GM21515 (cell line): Measurements from ENCODE around the gene EFEMP2.
"Not testable (repeated sequence)": the region's sequence is repeated elsewhere in the genome, so short reads cannot be mapped to it uniquely, and the experiment has no call there.

Source experiments
- ATAC-seq: cut with Tn5 transposase; IDR thresholded peaks from one replicate; pipeline ENCODE4 v1.9.1; 2021; ENCODE audit not compliant: unreplicated experiment

The EFEMP2 gene

GRCh38 chr11:65856689-65857499, 15.7 kb downstream of the EFEMP2 start:
- ATAC-seq = no peak

DNA sequence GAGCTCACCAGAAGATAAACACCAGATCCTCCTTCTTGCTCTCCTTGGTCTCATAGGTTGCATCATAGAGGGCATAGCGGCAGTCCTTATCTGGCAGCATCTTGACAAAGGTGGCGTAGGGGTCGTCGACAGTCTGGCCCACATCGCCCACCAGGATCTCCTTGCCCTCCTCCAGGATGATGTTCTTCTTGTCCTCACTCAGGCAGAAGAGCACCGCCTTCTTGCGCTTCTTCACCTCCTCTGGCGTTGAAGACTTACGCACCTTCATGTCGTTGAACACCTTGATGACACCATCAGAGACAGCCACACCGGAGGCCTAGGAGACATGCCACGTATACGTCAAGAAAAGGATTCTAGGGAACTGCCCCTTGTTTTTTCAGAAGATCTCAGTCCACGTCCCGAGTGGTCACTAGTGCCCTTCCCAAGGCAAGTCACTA, 16.7 kb downstream of the EFEMP2 start:
- no peak for ATAC-seq

DNA sequence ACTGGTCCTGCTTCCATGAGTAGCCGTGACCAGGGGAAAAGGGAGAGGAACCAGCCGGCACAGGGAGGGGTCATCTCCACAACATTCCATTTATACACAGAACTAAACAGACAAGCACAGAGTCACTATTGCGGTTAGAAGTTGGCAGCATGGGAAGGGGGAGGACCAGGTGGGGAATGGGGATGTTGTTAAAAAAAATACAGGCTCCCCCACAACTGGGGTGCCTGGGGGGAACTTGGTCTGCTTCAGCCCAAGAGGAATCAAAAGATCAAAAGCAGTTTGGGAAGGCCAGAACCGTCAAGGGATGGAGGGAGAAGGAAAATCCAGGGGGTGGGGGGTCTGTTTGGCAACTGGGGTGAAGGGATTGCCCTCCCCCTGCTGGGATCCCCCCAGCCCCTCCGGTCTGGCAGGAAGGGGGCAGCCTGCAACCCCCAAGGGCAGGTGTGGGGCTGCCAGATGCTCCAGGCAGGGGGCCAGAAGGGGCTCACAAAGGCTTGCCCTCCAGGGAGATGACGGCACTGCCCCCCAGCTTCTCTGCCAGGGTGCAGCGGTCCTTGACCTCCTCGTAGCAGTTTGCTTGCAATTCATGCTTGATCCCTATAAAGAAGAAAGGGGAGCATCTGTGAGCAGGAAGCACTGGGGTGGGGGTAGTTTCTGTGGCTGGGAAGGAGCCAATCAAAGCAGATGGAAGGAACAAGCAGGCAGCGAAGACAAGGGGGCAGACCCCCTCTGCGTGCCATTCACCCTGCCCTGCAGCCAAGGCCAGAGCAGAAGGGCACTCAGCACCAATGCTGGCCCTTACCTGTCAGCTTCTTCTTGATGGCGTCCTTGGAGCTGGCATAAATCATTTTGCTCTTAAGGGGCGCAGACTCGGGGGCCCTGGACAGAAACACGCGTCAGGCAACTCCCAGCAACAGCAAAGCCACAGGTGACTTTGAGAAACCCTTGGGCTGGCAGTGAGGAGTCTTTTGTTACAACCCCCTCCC, 17.5 kb downstream of the EFEMP2 start:
- no peak for ATAC-seq

- no peak for ATAC-seq
Observed at GRCh38 chr11:65854161-65854592, 18.4 kb downstream of the EFEMP2 start.

- ATAC-seq = no peak
Observed at GRCh38 chr11:65853246-65853979, 19.2 kb downstream of the EFEMP2 start.

DNA sequence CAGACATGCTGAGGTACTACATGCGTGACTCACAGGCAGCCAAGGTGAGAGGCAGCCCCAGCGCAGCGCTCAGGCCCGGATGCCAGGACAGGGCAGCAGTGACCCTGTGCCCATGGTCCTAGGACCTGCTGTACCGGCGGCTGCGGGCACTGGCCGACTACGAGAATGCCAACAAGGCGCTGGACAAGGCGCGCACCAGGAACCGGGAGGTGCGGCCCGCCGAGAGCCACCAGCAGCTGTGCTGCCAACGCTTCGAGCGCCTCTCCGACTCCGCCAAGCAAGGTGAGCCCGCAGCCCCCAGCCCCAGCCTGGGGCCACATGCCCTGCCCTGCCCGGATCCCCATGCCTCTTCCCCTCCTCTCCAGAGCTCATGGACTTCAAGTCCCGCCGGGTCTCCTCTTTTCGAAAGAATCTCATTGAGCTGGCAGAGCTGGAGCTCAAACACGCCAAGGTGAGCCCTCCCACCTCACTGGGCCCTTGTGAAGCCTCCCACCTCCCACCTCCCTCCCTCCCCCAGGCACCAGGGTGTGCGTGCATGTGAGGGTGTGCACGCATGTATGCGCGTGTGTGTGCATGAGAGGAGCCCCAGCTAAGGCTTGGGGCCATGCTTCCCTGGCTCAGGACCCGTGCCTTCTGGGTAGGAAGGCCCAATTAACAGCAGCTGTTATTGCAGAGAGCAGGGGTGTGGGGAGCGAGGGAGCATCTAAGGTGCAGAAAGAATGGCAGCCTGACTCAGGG, 19.9 kb downstream of the EFEMP2 start:
- no peak for ATAC-seq

DNA sequence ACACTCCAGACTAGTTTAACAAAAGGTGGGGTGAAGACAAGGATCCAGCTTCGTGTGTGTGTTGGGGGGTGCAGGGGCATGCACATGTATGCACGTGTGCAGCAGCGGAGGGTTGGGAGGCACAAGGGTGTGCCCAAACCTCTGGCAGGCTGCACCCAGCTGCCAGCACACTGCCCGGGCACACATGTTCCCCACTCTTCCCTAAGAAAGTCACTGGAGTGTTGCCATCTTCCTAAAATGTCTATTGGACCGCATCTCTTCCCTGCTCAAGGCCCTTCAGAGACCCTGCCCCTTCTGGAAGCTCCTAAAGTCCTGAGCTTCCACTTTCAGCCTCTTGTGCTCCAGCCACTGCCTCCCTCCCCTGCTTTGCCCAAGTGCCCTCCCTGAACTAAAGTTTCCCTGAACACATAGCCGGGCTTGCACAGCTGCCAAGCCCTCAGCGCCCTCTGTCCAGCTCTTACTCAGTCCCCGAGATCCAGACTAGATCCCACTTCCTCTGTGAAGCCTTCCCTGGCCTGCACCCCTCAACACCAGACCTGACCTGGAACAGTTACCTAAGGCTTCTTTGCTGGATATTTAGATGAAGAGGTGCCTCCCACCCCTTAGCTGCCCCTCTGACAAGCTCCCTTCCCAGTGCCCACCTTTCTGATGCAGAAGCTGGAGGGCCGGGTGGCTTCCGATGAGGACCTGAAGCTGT, 20.6 kb downstream of the EFEMP2 start:
- no peak for ATAC-seq

- ATAC-seq = no peak
Observed at GRCh38 chr11:65851083-65851579, 21.5 kb downstream of the EFEMP2 start.

GRCh38 chr11:65850217-65851082, 22.1 kb downstream of the EFEMP2 start:
- ATAC-seq = no peak

GRCh38 chr11:65849771-65850216, 22.8 kb downstream of the EFEMP2 start:
- no peak for ATAC-seq

GRCh38 chr11:65849366-65849765, 23.2 kb downstream of the EFEMP2 start:
- ATAC-seq = no peak

DNA sequence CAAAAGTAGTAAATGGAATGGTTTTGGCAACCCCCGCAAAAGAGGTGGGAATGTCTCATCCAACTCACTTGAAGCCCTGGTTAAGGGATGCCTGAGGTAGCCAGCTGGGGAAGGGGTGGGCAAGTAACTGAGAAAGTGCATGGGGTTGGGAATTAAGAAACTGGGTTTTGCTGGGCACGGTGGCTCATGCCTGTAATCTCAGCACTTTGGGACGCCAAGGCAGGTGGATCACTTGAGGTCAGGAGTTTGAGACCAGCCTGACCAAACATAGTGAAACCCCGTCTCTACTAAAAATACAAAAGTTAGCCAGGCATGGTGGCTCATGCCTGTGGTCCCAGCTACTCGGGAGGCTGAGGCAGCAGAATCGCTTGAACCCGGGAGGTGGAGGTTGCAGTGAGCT, 23.9 kb downstream of the EFEMP2 start:
- not testable (repeated sequence) for ATAC-seq

DNA sequence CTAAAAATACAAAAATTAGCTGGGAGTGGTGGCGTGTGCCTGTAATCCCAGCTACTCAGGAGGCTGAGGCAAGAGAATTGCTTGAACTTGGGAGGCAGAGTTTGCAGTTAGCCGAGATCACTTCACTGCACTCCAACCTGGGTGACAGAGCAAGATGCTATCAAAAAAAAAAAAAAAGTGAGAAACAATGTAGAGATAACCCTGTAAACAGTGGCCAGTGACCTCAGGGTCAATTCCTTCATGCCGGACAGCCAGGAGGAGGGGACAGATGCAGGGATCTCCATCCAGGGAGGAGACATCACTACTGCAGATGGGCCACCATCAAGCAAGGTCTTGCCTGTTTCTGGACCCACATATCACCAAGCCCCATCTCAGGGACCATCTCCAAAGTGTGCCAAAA, 24.9 kb downstream of the EFEMP2 start:
- no peak for ATAC-seq

- no peak for ATAC-seq
Observed at GRCh38 chr11:65844231-65844872, 28.2 kb downstream of the EFEMP2 start.

GRCh38 chr11:65843811-65844210, 28.8 kb downstream of the EFEMP2 start:
- ATAC-seq = no peak

DNA sequence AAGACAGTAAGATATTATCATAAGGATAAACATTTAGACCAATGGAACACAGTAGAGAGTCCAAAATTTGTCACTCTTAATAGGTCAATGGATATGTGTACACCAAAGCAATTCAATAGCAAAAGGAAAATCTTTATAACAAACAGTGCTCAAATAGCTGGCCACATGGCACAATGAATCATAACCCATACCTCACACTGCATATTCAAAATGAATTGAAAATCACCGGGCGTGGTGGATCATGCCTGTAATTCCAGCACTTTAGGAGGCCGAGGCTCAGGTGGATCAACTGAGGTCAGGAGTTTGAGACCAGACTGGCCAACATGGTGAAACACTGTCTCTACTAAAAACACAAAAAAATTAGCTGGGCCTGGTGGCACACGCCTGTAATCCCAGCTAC, 30.5 kb downstream of the EFEMP2 start:
- no peak for ATAC-seq

DNA sequence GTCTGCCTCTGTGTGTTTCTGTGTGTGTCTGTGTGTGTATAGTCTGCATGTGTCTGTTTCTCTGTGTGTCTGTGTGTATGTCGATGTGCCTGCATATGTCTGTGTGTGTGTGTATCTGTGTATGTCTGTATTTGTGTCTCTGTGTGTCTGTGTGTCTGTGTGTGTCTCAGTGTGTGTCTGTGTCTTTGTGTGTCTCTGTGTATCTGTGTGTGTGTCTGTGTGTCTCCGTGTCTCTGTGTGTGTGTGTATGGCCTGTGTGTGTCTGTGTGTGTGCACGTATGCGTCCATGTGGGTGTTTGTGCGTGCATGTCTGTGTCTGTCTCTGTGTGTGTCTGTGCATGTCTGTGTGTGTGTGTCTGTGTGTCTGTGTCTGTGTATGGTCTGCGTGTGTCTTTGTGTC, 38.4 kb downstream of the EFEMP2 start:
- ATAC-seq = peak; percentile 12
